Measurements from ENCODE around the gene LARP4B.

GRCh38 chr10:878333-878759 is 53.2 kb downstream of the LARP4B start:
- TF ChIP-seq CTCF (conservative IDR thresholded peaks at IDR 0.05 in 1 of 2, IDR thresholded peaks at IDR 0.05 in 1 of 2; ENCODE audit: extremely low read depth in 1 of 2, insufficient read depth in 1 of 2, low read depth in 1 of 2, low read length in 2 of 2) (no peak), EZH2 (IDR thresholded peaks at IDR 0.05; ENCODE audit: borderline replicate concordance, low read length) (no peak)
